Endothelial cell of umbilical vein (primary cell): ENCODE measurements around the gene JMJD6. TPM values are rescaled to one million over a fixed set of nuclear protein-coding genes. Genes with fewer than 3 reads are reported as not detected.

ENCODE experiments used
- BruUV-seq: library from RNA; stranded (reverse); fragments of 400-500 nt; replicated peaks from 2 replicates; lab custom pipeline; 2021; lab: Mats Ljungman, UMichigan
- CTCF ChIA-PET: fragments of 300-600, 350-600 bp; sonication (Branson Sonifier 250); formaldehyde crosslinking; loops from one replicate; lab custom pipeline; 2021; ENCODE audit warnings: antibody characterized with exemption, inconsistent platforms; lab: Charles Lee
- POLR2A ChIA-PET: fragments of 300-600, 350-600 bp; sonication (Branson Sonifier 250); formaldehyde crosslinking; loops from one replicate; lab custom pipeline; 2021; ENCODE audit warnings: antibody characterized with exemption, inconsistent platforms; lab: Charles Lee
- DNase-seq: peaks from one replicate; pipeline ENCODE4 v3.0.0-alpha.2; 2011; ENCODE audit warnings: low read depth, low spot score
- FAIRE-seq: peaks from 2 replicates; lab custom pipeline; 2011; peaks lifted over from hg19 to GRCh38; lab: Jason Lieb, UNC
- H2AFZ ChIP-seq: 2 replicates; pipeline ENCODE4 v1.6.0; 2012; ENCODE audit warnings: low read depth, low read length, control low read depth, inconsistent platforms
- H3K27ac ChIP-seq: 2 replicates; pipeline ENCODE4 v1.5.1; 2011; ENCODE audit warnings: low read depth, mild to moderate bottlenecking, control low read depth, low read length, moderate library complexity; ENCODE audit not compliant: insufficient read depth
- H3K27me3 ChIP-seq, 2 experiments: 2 replicates each; pipeline versions ENCODE4 v1.6.0 to v1.6.1; 2011; ENCODE audit warnings: low read length in 2 of 2, mixed read lengths in 1 of 2; ENCODE audit not compliant: control insufficient read depth in 2 of 2, insufficient read depth in 2 of 2
- H3K36me3 ChIP-seq, 2 experiments: 2 replicates in 1 of 2; 3 replicates in 1 of 2; pipeline ENCODE4 v1.5.1; 2011; ENCODE audit warnings: low read length in 2 of 2, mild to moderate bottlenecking in 1 of 2, moderate library complexity in 1 of 2; ENCODE audit not compliant: control insufficient read depth in 2 of 2, insufficient read depth in 2 of 2; ENCODE audit errors: extremely low read depth in 1 of 2
- H3K4me1 ChIP-seq: 3 replicates; pipeline ENCODE4 v1.5.1; 2011; ENCODE audit warnings: mild to moderate bottlenecking, low read length; ENCODE audit not compliant: control insufficient read depth, insufficient read depth; ENCODE audit errors: extremely low read depth
- H3K4me2 ChIP-seq: 2 replicates; pipeline ENCODE4 v1.6.1; 2011; ENCODE audit warnings: low read length, control low read depth, mixed read lengths; ENCODE audit not compliant: insufficient read depth
- H3K4me3 ChIP-seq, 3 experiments: fragments of 200-600 bp in 1 of 3; sonication (generic), shearing (Covaris generic) in 1 of 3; replicated peaks in 1 of 3; 2 replicates each; pipeline ENCODE4 v1.5.1; 2011 to 2016; ENCODE audit warnings: control low read depth in 3 of 3, low read length in 3 of 3, mild to moderate bottlenecking in 2 of 3, inconsistent platforms in 1 of 3, low read depth in 1 of 3, moderate library complexity in 1 of 3; ENCODE audit not compliant: insufficient read depth in 1 of 3
- H3K79me2 ChIP-seq: 2 replicates; pipeline ENCODE4 v1.6.0; 2012; ENCODE audit warnings: low read length, inconsistent platforms; ENCODE audit not compliant: control insufficient read depth, insufficient read depth
- H3K9ac ChIP-seq: replicated peaks from 2 replicates; pipeline ENCODE3; 2011; ENCODE audit warnings: low read length, control low read depth; ENCODE audit not compliant: insufficient read depth; ENCODE audit errors: extremely low read depth
- H3K9me1 ChIP-seq: replicated peaks from 3 replicates; pipeline ENCODE4 v1.6.0; 2011; ENCODE audit warnings: mild to moderate bottlenecking, low read length; ENCODE audit not compliant: control insufficient read depth, insufficient read depth; ENCODE audit errors: extremely low read depth
- H3K9me3 ChIP-seq: replicated peaks from 2 replicates; pipeline ENCODE4 v1.5.1; 2012; ENCODE audit warnings: low read length, inconsistent platforms; ENCODE audit not compliant: control insufficient read depth, insufficient read depth
- H4K20me1 ChIP-seq: replicated peaks from 2 replicates; pipeline ENCODE3; 2011; ENCODE audit warnings: mild to moderate bottlenecking, low read length; ENCODE audit not compliant: control insufficient read depth, insufficient read depth; ENCODE audit errors: extremely low read depth
- EZH2 ChIP-seq: IDR thresholded peaks from 2 replicates; pipeline ENCODE4 v1.6.1; 2012; ENCODE audit warnings: borderline replicate concordance, low read depth, mild to moderate bottlenecking, moderate library complexity, low read length, inconsistent platforms; ENCODE audit not compliant: severe bottlenecking
- FOS ChIP-seq: IDR thresholded peaks from 2 replicates; pipeline ENCODE4 v1.6.1; 2011; ENCODE audit warnings: mild to moderate bottlenecking, low read length, moderate library complexity, borderline replicate concordance; ENCODE audit not compliant: insufficient read depth
- GATA2 ChIP-seq: IDR thresholded peaks from 2 replicates; pipeline ENCODE4 v1.7.0; 2011; ENCODE audit warnings: low read depth, mild to moderate bottlenecking, moderate library complexity, mixed read lengths, low read length; ENCODE audit not compliant: insufficient read length, insufficient read depth
- JUN ChIP-seq: IDR thresholded peaks from 2 replicates; pipeline ENCODE4 v1.6.1; 2011; ENCODE audit warnings: borderline replicate concordance, low read depth; ENCODE audit not compliant: insufficient read length, insufficient read depth
- MYC ChIP-seq: IDR thresholded peaks from one replicate; pipeline ENCODE4 v1.6.1; 2011; ENCODE audit warnings: mild to moderate bottlenecking, low read depth, low read length
- POLR2A ChIP-seq: IDR thresholded peaks from 2 replicates; pipeline ENCODE4 v1.6.1; 2012; ENCODE audit warnings: low read depth, mild to moderate bottlenecking, control low read depth, low read length
- POLR2AphosphoS5 ChIP-seq: IDR thresholded peaks from 2 replicates; pipeline ENCODE4 v1.6.1; 2012; ENCODE audit warnings: low read depth, mild to moderate bottlenecking, control low read depth, low read length, moderate library complexity; ENCODE audit not compliant: insufficient read depth
- dilution Hi-C: fragments of 300-500 bp; cut with MboI; formaldehyde crosslinking; loops from one replicate; pipeline ENCODE4 v1.15.0; 2019; ENCODE audit warnings: low sequenced_read_pairs; ENCODE audit not compliant: extremely low pct_ligation_motif_present
- intact Hi-C: fragments of 100-400 bp; cut with micrococcal nuclease; formaldehyde crosslinking; loops from one replicate; pipeline ENCODE4 v1.10.0; 2022
- polyA plus RNA-seq, 4 experiments: library from polyadenylated mRNA; depleted of rRNA in 3 of 4; stranded (reverse) in 3 of 4; unstranded in 1 of 4; fragments of >200 nt; gene quantifications; 2 replicates each; pipeline versions ENCODE4 v1.2.1 to v1.2.3, GENCODE V29; 2011 to 2012; ENCODE audit warnings: missing spikeins in 1 of 4
- total RNA-seq: library from RNA; stranded (reverse); gene quantifications from 2 replicates; pipeline ENCODE4 v1.2.3, GENCODE V29; 2021
- TF ChIP-seq, protein P1 (sequence below), 2 donors: IDR thresholded peaks; 1 replicate in 1 of 2; 2 replicates in 1 of 2; pipeline ENCODE4 v1.5.1; 2011; ENCODE audit warnings: low read length in 2 of 2, mild to moderate bottlenecking in 2 of 2, moderate library complexity in 2 of 2, control low read depth in 1 of 2, inconsistent platforms in 1 of 2, low read depth in 1 of 2; ENCODE audit not compliant: insufficient read depth in 1 of 2; ENCODE audit errors: extremely low read depth in 1 of 2
- TF ChIP-seq, protein P2 (sequence below): IDR thresholded peaks from 2 replicates; pipeline ENCODE4 v1.6.1; 2011; ENCODE audit not compliant: insufficient read depth, insufficient read length

Gene JMJD6
- total and polyA plus RNA-seq, 2 donors (not counting 3 experiments of a cell fraction or from before 2014, with no cell fraction given), result 19.8 to 36.6 TPM

DNA sequence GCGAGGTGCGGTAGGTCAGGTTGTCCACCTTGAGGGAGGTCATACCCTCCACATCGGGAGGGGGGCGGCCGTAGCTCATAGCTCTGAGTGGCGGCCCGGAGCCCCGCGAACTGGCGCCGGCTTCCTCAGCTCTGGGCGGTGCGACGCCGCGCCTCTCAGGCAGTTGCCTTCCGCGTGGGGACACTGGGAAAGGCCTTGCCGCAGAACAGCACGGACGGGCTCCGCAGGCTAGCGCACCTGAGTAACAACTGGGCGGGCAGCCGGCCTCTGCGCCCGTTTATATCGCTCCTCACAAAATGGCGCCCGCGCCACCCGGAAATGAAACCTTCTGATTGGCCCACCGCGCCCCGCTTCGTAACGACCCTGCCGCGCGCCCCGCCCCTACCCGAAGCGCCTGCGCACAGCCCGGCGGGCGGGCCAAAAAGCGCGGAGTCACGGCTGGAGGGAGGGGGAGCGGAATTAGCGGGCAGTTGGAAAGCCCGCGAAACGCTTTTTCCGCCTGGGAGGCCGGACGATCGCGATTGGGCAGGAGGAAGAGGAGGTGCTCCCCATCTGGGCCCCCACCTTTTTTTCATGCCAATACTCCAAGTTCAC lies 10.8 kb upstream of the JMJD6 start, which contains the start of gene SRSF2:
Gene SRSF2, minus strand, starts transcription at position 250 of the 594 bp plus-strand sequence. Its CDS starts 171 bp downstream, at position 79.
- TF ChIP-seq JUN (no peak), GATA2 (no peak), FOS (no peak), POLR2AphosphoS5 (peak; percentile 100), POLR2A (peak; percentile 100), EZH2 (no peak), MYC (peak; percentile 31)
- TF ChIP-seq, protein P1, sequence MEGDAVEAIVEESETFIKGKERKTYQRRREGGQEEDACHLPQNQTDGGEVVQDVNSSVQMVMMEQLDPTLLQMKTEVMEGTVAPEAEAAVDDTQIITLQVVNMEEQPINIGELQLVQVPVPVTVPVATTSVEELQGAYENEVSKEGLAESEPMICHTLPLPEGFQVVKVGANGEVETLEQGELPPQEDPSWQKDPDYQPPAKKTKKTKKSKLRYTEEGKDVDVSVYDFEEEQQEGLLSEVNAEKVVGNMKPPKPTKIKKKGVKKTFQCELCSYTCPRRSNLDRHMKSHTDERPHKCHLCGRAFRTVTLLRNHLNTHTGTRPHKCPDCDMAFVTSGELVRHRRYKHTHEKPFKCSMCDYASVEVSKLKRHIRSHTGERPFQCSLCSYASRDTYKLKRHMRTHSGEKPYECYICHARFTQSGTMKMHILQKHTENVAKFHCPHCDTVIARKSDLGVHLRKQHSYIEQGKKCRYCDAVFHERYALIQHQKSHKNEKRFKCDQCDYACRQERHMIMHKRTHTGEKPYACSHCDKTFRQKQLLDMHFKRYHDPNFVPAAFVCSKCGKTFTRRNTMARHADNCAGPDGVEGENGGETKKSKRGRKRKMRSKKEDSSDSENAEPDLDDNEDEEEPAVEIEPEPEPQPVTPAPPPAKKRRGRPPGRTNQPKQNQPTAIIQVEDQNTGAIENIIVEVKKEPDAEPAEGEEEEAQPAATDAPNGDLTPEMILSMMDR (IDR thresholded peaks at IDR 0.05; ENCODE audit: extremely low read depth in 1 of 2, insufficient read depth in 1 of 2, low read depth in 1 of 2, low read length in 2 of 2), result no peak
- TF ChIP-seq, protein P2, sequence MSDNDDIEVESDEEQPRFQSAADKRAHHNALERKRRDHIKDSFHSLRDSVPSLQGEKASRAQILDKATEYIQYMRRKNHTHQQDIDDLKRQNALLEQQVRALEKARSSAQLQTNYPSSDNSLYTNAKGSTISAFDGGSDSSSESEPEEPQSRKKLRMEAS, result no peak
- BruUV-seq, result TSS peak; percentile 32
- dilution Hi-C loops (no loop called here), intact Hi-C loops (loop anchor here (1.0 to 5.0 kb wide), 4 partner anchors 11 to 403 kb away; partner anchors contain the start of genes JMJD6, METTL23 and SEC14L1)
- Histone ChIP-seq H4K20me1 (peaks cover 6% of the 10 kb centered on the region), H3K9me3 (no peaks in the 10 kb centered on the region), H3K36me3 (peaks cover 6 to 30% of the 10 kb centered on the region in 2 experiments), H3K9ac (peak within 1 kb of the TSS; percentile 97), H3K79me2 (peaks cover 59% of the 10 kb centered on the region), H3K4me1 (peaks cover 38% of the 10 kb centered on the region), H3K4me2 (peak within 1 kb of the TSS; percentile 99), H3K27ac (peak within 1 kb of the TSS; percentile 92), H3K9me1 (no peaks in the 10 kb centered on the region), H2AFZ (peak within 1 kb of the TSS; percentile 87), H3K4me3 (peak within 1 kb of the TSS; percentile 82 to 96 (median 90)), H3K27me3 (no peaks in the 10 kb centered on the region)
- peak; percentile 93 for FAIRE-seq
- POLR2A ChIA-PET, result interaction anchor here (0.7 to 2.7 kb wide), 6 partner anchors 9 to 66 kb away, joined by 3 to 21 read pairs (median 4); partner anchors contain the start of genes JMJD6 and METTL23
- peak; percentile 99 for DNase-seq
- CTCF ChIA-PET, result interaction anchor here (2.1 to 3.8 kb wide), 2 partner anchors 10 to 18 kb away, joined by 5 to 22 read pairs; partner anchors contain the start of genes JMJD6 and METTL23
